Measurements from ENCODE around the gene STXBP1.
A peak's percentile ranks its signal among the peaks of the same experiment; 100 is the strongest.

STXBP1 gene

GRCh38 chr9:127689329-127690000 lies 77.4 kb downstream of the STXBP1 start:
- ChIA-PET POLR2A (no interaction called here), CTCF (interaction anchor here (1.0 to 1.4 kb wide), 2 partner anchors 10 to 22 kb away, joined by 3 read pairs; no protein-coding TSS in a partner anchor)
- Histone ChIP-seq H3K4me1 (ENCODE audit: control extremely low read depth in 1 of 4, control insufficient read depth in 4 of 4, insufficient read depth in 4 of 4, low read length in 3 of 4) (no peaks in the 10 kb centered on the region), H3K9me3 (ENCODE audit: control extremely low read depth in 1 of 5, control insufficient read depth in 4 of 5, insufficient read depth in 2 of 5, low read depth in 1 of 5, low read length in 4 of 5) (no peaks in the 10 kb centered on the region), H3K27me3 (replicated peaks in 2 of 5; ENCODE audit: control insufficient read depth in 4 of 5, insufficient read depth in 5 of 5, low read length in 4 of 5) (no peaks in the 10 kb centered on the region), H3K27ac (ENCODE audit: insufficient read depth in 1 of 2, low read depth in 1 of 2, low read length in 2 of 2, poor library complexity in 1 of 2, severe bottlenecking in 2 of 2) (no peak overlapping the region), H3K4me3 (ENCODE audit: control insufficient read depth in 1 of 7, extremely low read depth in 1 of 7, insufficient read depth in 4 of 7, low read depth in 2 of 7, low read length in 6 of 7) (no peak overlapping the region), H3K36me3 (ENCODE audit: control insufficient read depth in 4 of 4, insufficient read depth in 4 of 4, low read length in 3 of 4) (peaks cover 0 to 6% (median 0%) of the 10 kb centered on the region in 4 experiments)
- 90% methylated on average over 11 of the region's 13 CpGs for WGBS (ENCODE audit: insufficient coverage)
- peak in 1 of 3 donors; percentile 13 for DNase-seq

GRCh38 chr9:127690735-127691134 lies 78.7 kb downstream of the STXBP1 start:
- Histone ChIP-seq H3K27me3 (replicated peaks in 2 of 5; ENCODE audit: control insufficient read depth in 4 of 5, insufficient read depth in 5 of 5, low read length in 4 of 5) (no peaks in the 10 kb centered on the region), H3K36me3 (ENCODE audit: control insufficient read depth in 4 of 4, insufficient read depth in 4 of 4, low read length in 3 of 4) (peaks cover 0 to 6% (median 0%) of the 10 kb centered on the region in 4 experiments), H3K9me3 (ENCODE audit: control extremely low read depth in 1 of 5, control insufficient read depth in 4 of 5, insufficient read depth in 2 of 5, low read depth in 1 of 5, low read length in 4 of 5) (no peaks in the 10 kb centered on the region), H3K27ac (ENCODE audit: insufficient read depth in 1 of 2, low read depth in 1 of 2, low read length in 2 of 2, poor library complexity in 1 of 2, severe bottlenecking in 2 of 2) (no peak overlapping the region), H3K4me1 (ENCODE audit: control extremely low read depth in 1 of 4, control insufficient read depth in 4 of 4, insufficient read depth in 4 of 4, low read length in 3 of 4) (no peaks in the 10 kb centered on the region), H3K4me3 (ENCODE audit: control insufficient read depth in 1 of 7, extremely low read depth in 1 of 7, insufficient read depth in 4 of 7, low read depth in 2 of 7, low read length in 6 of 7) (no peak overlapping the region)
- ChIA-PET CTCF (no interaction called here), POLR2A (interaction anchor here (0.7 kb wide), 1 partner anchor 11 kb away, joined by 3 read pairs; no protein-coding TSS in a partner anchor)
- DNase-seq = no peak
- WGBS (ENCODE audit: insufficient coverage) = 98% methylated on average over 7 of the region's 10 CpGs

- Histone ChIP-seq H3K9me3 (ENCODE audit: control extremely low read depth in 1 of 5, control insufficient read depth in 4 of 5, insufficient read depth in 2 of 5, low read depth in 1 of 5, low read length in 4 of 5) (no peaks in the 10 kb centered on the region), H3K27ac (ENCODE audit: insufficient read depth in 1 of 2, low read depth in 1 of 2, low read length in 2 of 2, poor library complexity in 1 of 2, severe bottlenecking in 2 of 2) (no peak overlapping the region), H3K4me1 (ENCODE audit: control extremely low read depth in 1 of 4, control insufficient read depth in 4 of 4, insufficient read depth in 4 of 4, low read length in 3 of 4) (no peaks in the 10 kb centered on the region), H3K36me3 (ENCODE audit: control insufficient read depth in 4 of 4, insufficient read depth in 4 of 4, low read length in 3 of 4) (peaks cover 0 to 3% (median 0%) of the 10 kb centered on the region in 4 experiments), H3K27me3 (replicated peaks in 2 of 5; ENCODE audit: control insufficient read depth in 4 of 5, insufficient read depth in 5 of 5, low read length in 4 of 5) (no peaks in the 10 kb centered on the region), H3K4me3 (ENCODE audit: control insufficient read depth in 1 of 7, extremely low read depth in 1 of 7, insufficient read depth in 4 of 7, low read depth in 2 of 7, low read length in 6 of 7) (no peak overlapping the region)
- POLR2A ChIA-PET = interaction anchor here (0.7 kb wide), 1 partner anchor 22 kb away, joined by 3 read pairs; no protein-coding TSS in a partner anchor
- WGBS (ENCODE audit: insufficient coverage) = 95% methylated on average over 17 of the region's 20 CpGs
- CTCF ChIA-PET = no interaction called here
- no peak for DNase-seq
Observed at GRCh38 chr9:127692071-127692470, 80.0 kb downstream of the STXBP1 start.

- Histone ChIP-seq H3K27me3 (replicated peaks in 2 of 5; ENCODE audit: control insufficient read depth in 4 of 5, insufficient read depth in 5 of 5, low read length in 4 of 5) (no peaks in the 10 kb centered on the region), H3K4me3 (ENCODE audit: control insufficient read depth in 1 of 7, extremely low read depth in 1 of 7, insufficient read depth in 4 of 7, low read depth in 2 of 7, low read length in 6 of 7) (no peak overlapping the region), H3K36me3 (ENCODE audit: control insufficient read depth in 4 of 4, insufficient read depth in 4 of 4, low read length in 3 of 4) (peaks cover 0 to 3% (median 0%) of the 10 kb centered on the region in 4 experiments), H3K27ac (ENCODE audit: insufficient read depth in 1 of 2, low read depth in 1 of 2, low read length in 2 of 2, poor library complexity in 1 of 2, severe bottlenecking in 2 of 2) (no peak overlapping the region), H3K4me1 (ENCODE audit: control extremely low read depth in 1 of 4, control insufficient read depth in 4 of 4, insufficient read depth in 4 of 4, low read length in 3 of 4) (no peaks in the 10 kb centered on the region), H3K9me3 (ENCODE audit: control extremely low read depth in 1 of 5, control insufficient read depth in 4 of 5, insufficient read depth in 2 of 5, low read depth in 1 of 5, low read length in 4 of 5) (no peaks in the 10 kb centered on the region)
- no peak for DNase-seq
- POLR2A ChIA-PET = no interaction called here
- CTCF ChIA-PET = no interaction called here
- 94% methylated on average over 9 of the region's 10 CpGs for WGBS (ENCODE audit: insufficient coverage)
Observed at GRCh38 chr9:127693143-127693542, 81.1 kb downstream of the STXBP1 start.

GRCh38 chr9:127693697-127694096 lies 81.6 kb downstream of the STXBP1 start:
- no peak overlapping the region for H3K4me3 ChIP-seq (ENCODE audit: control insufficient read depth in 1 of 7, extremely low read depth in 1 of 7, insufficient read depth in 4 of 7, low read depth in 2 of 7, low read length in 6 of 7)
- H3K27ac ChIP-seq (ENCODE audit: insufficient read depth in 1 of 2, low read depth in 1 of 2, low read length in 2 of 2, poor library complexity in 1 of 2, severe bottlenecking in 2 of 2) = no peak overlapping the region
- H3K27me3 ChIP-seq (replicated peaks in 2 of 5; ENCODE audit: control insufficient read depth in 4 of 5, insufficient read depth in 5 of 5, low read length in 4 of 5) = no peaks in the 10 kb centered on the region
- no peaks in the 10 kb centered on the region for H3K9me3 ChIP-seq (ENCODE audit: control extremely low read depth in 1 of 5, control insufficient read depth in 4 of 5, insufficient read depth in 2 of 5, low read depth in 1 of 5, low read length in 4 of 5)
- peaks cover 0 to under 1% (median 0%) of the 10 kb centered on the region in 4 experiments for H3K4me1 ChIP-seq (ENCODE audit: control extremely low read depth in 1 of 4, control insufficient read depth in 4 of 4, insufficient read depth in 4 of 4, low read length in 3 of 4)
- H3K36me3 ChIP-seq (ENCODE audit: control insufficient read depth in 4 of 4, insufficient read depth in 4 of 4, low read length in 3 of 4) = peaks cover 0 to 3% (median 0%) of the 10 kb centered on the region in 4 experiments
- DNase-seq = no peak
- 100% methylated on average over 1 of the region's 4 CpGs for WGBS (ENCODE audit: insufficient coverage)
- ChIA-PET POLR2A (no interaction called here), CTCF (no interaction called here)

- POLR2A ChIA-PET = no interaction called here
- H3K27ac ChIP-seq (ENCODE audit: insufficient read depth in 1 of 2, low read depth in 1 of 2, low read length in 2 of 2, poor library complexity in 1 of 2, severe bottlenecking in 2 of 2) = no peak overlapping the region
- H3K4me1 ChIP-seq (ENCODE audit: control extremely low read depth in 1 of 4, control insufficient read depth in 4 of 4, insufficient read depth in 4 of 4, low read length in 3 of 4) = peaks cover 0 to 6% (median 5%) of the 10 kb centered on the region in 4 experiments
- CTCF ChIA-PET = interaction anchor here (1.4 kb wide), 1 partner anchor 9 kb away, joined by 3 read pairs; no protein-coding TSS in a partner anchor
- WGBS (ENCODE audit: insufficient coverage) = 90% methylated on average over 6 of the region's 9 CpGs
- DNase-seq = no peak
- no peak overlapping the region for H3K4me3 ChIP-seq (ENCODE audit: control insufficient read depth in 1 of 7, extremely low read depth in 1 of 7, insufficient read depth in 4 of 7, low read depth in 2 of 7, low read length in 6 of 7)
- no peaks in the 10 kb centered on the region for H3K27me3 ChIP-seq (replicated peaks in 2 of 5; ENCODE audit: control insufficient read depth in 4 of 5, insufficient read depth in 5 of 5, low read length in 4 of 5)
- H3K36me3 ChIP-seq (ENCODE audit: control insufficient read depth in 4 of 4, insufficient read depth in 4 of 4, low read length in 3 of 4) = peaks cover 0 to 1% (median 0%) of the 10 kb centered on the region in 4 experiments
- H3K9me3 ChIP-seq (ENCODE audit: control extremely low read depth in 1 of 5, control insufficient read depth in 4 of 5, insufficient read depth in 2 of 5, low read depth in 1 of 5, low read length in 4 of 5) = no peaks in the 10 kb centered on the region
Observed at GRCh38 chr9:127694890-127695720, 83.0 kb downstream of the STXBP1 start.

GRCh38 chr9:127697575-127697974 lies 85.5 kb downstream of the STXBP1 start:
- ChIA-PET POLR2A (no interaction called here), CTCF (interaction anchor here (1.1 kb wide), 1 partner anchor 13 kb away, joined by 3 read pairs; no protein-coding TSS in a partner anchor)
- no peak for DNase-seq
- no peaks in the 10 kb centered on the region for H3K27me3 ChIP-seq (replicated peaks in 2 of 5; ENCODE audit: control insufficient read depth in 4 of 5, insufficient read depth in 5 of 5, low read length in 4 of 5)
- 97% methylated on average over 3 of the region's 5 CpGs for WGBS (ENCODE audit: insufficient coverage)
- no peak overlapping the region for H3K4me3 ChIP-seq (ENCODE audit: control insufficient read depth in 1 of 7, extremely low read depth in 1 of 7, insufficient read depth in 4 of 7, low read depth in 2 of 7, low read length in 6 of 7)
- peaks cover 0 to 6% (median 5%) of the 10 kb centered on the region in 4 experiments for H3K4me1 ChIP-seq (ENCODE audit: control extremely low read depth in 1 of 4, control insufficient read depth in 4 of 4, insufficient read depth in 4 of 4, low read length in 3 of 4)
- H3K9me3 ChIP-seq (ENCODE audit: control extremely low read depth in 1 of 5, control insufficient read depth in 4 of 5, insufficient read depth in 2 of 5, low read depth in 1 of 5, low read length in 4 of 5) = no peaks in the 10 kb centered on the region
- no peaks in the 10 kb centered on the region for H3K36me3 ChIP-seq (ENCODE audit: control insufficient read depth in 4 of 4, insufficient read depth in 4 of 4, low read length in 3 of 4)
- no peak overlapping the region for H3K27ac ChIP-seq (ENCODE audit: insufficient read depth in 1 of 2, low read depth in 1 of 2, low read length in 2 of 2, poor library complexity in 1 of 2, severe bottlenecking in 2 of 2)

Data from common myeloid progenitor, CD34-positive (primary cell).